Dendritic cell treated with granulocyte-macrophage colony-stimulating factor and Interleukin-4, amounts not matched to agents 40 ng/mL and 50 ng/mL, for 4 days (primary cell): Measurements from ENCODE around the gene CRMP1.
"Not testable (repeated sequence)": the region's sequence is repeated elsewhere in the genome, so short reads cannot be mapped to it uniquely, and the experiment has no call there.

ENCODE experiments used
- H3K27ac Mint-ChIP-seq: one replicate; pipeline ENCODE4 v1.8.0; 2022; ENCODE audit warnings: mild to moderate bottlenecking, mixed read lengths
- H3K27me3 Mint-ChIP-seq: one replicate; pipeline ENCODE4 v1.8.0; 2022; ENCODE audit warnings: mild to moderate bottlenecking, mixed read lengths
- H3K36me3 Mint-ChIP-seq: one replicate; pipeline ENCODE4 v1.8.0; 2022; ENCODE audit warnings: low read depth, mixed read lengths
- H3K4me1 Mint-ChIP-seq: one replicate; pipeline ENCODE4 v1.8.0; 2022; ENCODE audit warnings: low read depth, mixed read lengths
- H3K4me3 Mint-ChIP-seq: one replicate; pipeline ENCODE4 v1.8.0; 2022; ENCODE audit warnings: mild to moderate bottlenecking, moderate library complexity, mixed read lengths
- H3K9me3 Mint-ChIP-seq: one replicate; pipeline ENCODE4 v1.8.0; 2022; ENCODE audit warnings: mixed read lengths
- intact Hi-C: fragments of 100-400 bp; cut with micrococcal nuclease; formaldehyde crosslinking; loops from one replicate; pipeline ENCODE4 v1.15.0; 2022

CRMP1 gene

DNA sequence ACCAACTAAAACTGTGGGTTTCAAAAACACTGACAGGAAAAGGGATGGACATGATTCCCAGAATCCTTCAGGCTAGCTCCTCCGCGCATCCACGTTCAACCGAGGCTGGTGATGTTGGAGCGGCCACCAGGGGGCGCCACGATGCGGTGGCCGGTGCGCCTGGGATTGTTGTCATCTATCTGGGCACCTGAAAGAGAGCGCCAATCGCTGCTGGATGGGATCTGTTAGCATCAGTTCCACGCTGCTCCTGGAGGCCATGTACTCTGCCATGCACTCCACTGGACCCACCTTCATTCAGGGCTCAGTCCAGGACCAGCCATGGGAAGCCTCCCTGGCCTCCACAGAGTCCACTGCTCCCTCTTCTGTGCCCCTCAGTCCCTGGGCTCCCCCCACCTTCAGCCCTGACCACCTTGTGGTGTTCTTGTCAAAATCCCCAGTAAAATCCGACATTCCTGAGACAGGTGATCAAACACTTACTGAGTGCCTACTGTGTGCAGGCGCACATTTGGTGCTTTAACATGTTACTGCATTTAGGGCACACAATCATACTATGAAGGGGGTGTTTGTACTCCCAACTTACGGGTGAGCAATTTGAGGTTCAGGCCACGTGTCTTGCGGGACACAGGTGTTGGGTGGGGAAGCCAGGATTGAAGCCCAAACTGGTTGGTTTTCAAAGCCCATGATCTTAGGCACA lies 71.1 kb downstream of the CRMP1 start:
- Mint-ChIP-seq H3K36me3 (no peaks in the 10 kb centered on the region), H3K4me1 (peaks cover 3% of the 10 kb centered on the region), H3K9me3 (no peaks in the 10 kb centered on the region), H3K4me3 (no peak overlapping the region), H3K27ac (no peak overlapping the region), H3K27me3 (peaks cover 20% of the 10 kb centered on the region)
- intact Hi-C loops, result no loop called here

DNA sequence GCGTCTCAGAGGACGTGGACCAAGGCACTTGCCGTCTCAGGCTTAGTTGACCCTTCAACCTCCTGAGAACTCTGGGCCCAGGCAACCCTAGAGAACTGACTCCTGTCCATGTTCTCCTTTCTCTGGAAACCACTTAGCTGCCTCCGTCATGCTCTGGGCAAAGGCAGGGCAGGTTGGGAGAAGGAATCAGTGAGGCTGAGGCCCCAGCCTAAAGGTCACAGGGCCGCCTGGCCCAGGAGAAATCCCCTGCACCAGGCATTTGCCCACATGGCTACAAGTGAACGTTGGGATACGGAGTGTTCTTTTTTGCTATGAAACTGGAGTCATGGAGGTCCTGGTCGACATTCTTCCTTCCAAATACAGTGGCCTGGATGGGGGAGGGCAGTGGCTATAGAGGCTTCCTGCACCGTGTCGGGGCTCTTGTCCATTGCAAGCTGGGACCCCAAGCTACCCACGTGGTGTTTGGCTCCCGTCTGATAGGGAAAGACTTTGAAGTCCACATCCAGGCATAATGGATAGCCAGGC lies 76.0 kb downstream of the CRMP1 start:
- Mint-ChIP-seq H3K4me1 (no peaks in the 10 kb centered on the region), H3K9me3 (no peaks in the 10 kb centered on the region), H3K27me3 (peaks cover 2% of the 10 kb centered on the region), H3K36me3 (no peaks in the 10 kb centered on the region), H3K4me3 (no peak overlapping the region), H3K27ac (no peak overlapping the region)
- intact Hi-C loops, result no loop called here

DNA sequence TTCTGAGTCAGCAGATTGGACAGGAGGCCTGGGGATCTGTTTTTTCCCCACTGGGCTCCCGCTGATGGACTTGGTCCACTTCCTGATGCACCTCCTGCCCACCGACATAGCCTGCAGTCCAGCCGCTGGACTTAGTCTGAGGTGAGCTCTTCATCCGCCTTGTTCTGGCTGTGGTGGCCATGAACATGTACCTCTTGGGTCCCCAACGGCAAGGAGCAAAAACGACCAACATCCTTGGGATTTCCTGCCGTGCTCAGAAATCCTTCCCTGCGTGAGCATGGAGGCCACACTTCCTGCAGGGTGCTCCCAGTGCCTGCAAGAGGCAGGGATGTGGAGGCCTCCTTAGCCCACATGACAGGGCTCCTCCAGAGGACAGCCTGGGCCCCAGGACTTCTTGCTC lies 76.8 kb downstream of the CRMP1 start:
- Mint-ChIP-seq H3K27ac (no peak overlapping the region), H3K36me3 (no peaks in the 10 kb centered on the region), H3K27me3 (no peaks in the 10 kb centered on the region), H3K4me3 (no peak overlapping the region), H3K9me3 (no peaks in the 10 kb centered on the region), H3K4me1 (no peaks in the 10 kb centered on the region)
- intact Hi-C loops, result no loop called here

DNA sequence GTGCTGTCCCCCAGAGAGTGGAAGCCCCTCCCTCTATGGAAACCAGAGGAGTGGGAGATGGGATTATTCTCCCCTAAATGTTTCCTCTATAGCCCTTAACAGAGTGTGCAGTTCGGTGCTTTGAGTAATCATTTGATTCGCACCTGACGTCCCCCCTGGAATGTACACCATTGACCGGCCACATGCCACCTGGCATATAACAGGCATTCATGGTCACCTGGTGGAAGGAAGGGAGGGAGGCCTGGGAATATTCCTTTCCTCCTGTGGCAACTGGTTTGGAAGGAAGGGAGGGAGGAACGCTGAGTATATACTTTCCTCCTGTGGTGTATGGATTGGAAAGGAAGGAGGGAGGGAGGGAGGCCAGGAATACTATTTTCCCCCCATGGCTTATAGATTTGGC lies 77.2 kb downstream of the CRMP1 start:
- H3K27ac Mint-ChIP-seq, result no peak overlapping the region
- H3K9me3 Mint-ChIP-seq, result no peaks in the 10 kb centered on the region
- no peaks in the 10 kb centered on the region for H3K36me3 Mint-ChIP-seq
- H3K4me1 Mint-ChIP-seq, result no peaks in the 10 kb centered on the region
- H3K27me3 Mint-ChIP-seq, result no peaks in the 10 kb centered on the region
- intact Hi-C loops, result no loop called here
- H3K4me3 Mint-ChIP-seq, result no peak overlapping the region

DNA sequence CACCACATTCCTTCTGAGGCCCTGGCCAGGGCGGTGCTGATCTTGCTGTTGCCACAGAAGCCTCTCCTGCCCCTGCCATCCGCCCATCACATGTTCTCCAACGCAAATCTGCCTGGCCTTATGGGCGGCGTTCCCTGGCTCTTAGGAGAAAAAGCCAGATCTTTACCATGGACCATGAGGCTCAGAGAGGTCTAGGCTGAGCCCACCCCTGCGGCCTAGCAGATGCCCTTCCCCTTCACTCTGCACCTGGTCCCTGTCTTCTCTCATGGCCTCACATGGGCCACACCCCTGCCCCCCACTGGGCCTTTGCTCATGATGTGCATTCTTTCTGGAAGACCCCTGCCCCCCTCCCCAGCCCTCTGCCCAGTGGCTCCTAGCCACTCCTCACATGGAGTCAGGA lies 78.5 kb downstream of the CRMP1 start:
- no peak overlapping the region for H3K27ac Mint-ChIP-seq
- no peaks in the 10 kb centered on the region for H3K4me1 Mint-ChIP-seq
- H3K36me3 Mint-ChIP-seq, result no peaks in the 10 kb centered on the region
- H3K27me3 Mint-ChIP-seq, result no peaks in the 10 kb centered on the region
- intact Hi-C loops, result loop anchor here (5.0 kb wide), 1 partner anchor 1327 kb away; no protein-coding TSS in a partner anchor
- no peak overlapping the region for H3K4me3 Mint-ChIP-seq
- no peaks in the 10 kb centered on the region for H3K9me3 Mint-ChIP-seq

DNA sequence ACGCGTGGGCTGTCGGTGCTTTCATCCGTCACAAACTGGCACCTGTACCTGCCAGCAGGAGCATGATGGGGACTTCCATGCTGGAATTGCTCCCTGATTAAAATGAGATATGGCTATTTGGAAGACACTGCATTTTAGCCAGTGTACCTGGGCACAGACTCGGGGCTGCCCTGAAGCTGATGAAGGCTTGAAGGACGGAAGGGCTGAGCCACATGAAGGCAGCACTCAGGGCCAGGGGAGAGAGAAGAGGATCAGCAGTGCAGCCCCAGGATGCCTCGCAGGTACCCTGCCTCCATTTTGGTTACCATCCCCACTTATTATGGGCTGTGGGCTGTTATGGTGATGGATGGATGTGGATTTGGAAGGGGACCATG lies 79.0 kb downstream of the CRMP1 start:
- no peaks in the 10 kb centered on the region for H3K4me1 Mint-ChIP-seq
- no peak overlapping the region for H3K27ac Mint-ChIP-seq
- no peaks in the 10 kb centered on the region for H3K9me3 Mint-ChIP-seq
- H3K4me3 Mint-ChIP-seq, result no peak overlapping the region
- intact Hi-C loops, result loop anchor here (1.0 to 5.0 kb wide), 3 partner anchors 763 to 1327 kb away; partner anchors contain the start of gene STK32B
- no peaks in the 10 kb centered on the region for H3K36me3 Mint-ChIP-seq
- no peaks in the 10 kb centered on the region for H3K27me3 Mint-ChIP-seq

DNA sequence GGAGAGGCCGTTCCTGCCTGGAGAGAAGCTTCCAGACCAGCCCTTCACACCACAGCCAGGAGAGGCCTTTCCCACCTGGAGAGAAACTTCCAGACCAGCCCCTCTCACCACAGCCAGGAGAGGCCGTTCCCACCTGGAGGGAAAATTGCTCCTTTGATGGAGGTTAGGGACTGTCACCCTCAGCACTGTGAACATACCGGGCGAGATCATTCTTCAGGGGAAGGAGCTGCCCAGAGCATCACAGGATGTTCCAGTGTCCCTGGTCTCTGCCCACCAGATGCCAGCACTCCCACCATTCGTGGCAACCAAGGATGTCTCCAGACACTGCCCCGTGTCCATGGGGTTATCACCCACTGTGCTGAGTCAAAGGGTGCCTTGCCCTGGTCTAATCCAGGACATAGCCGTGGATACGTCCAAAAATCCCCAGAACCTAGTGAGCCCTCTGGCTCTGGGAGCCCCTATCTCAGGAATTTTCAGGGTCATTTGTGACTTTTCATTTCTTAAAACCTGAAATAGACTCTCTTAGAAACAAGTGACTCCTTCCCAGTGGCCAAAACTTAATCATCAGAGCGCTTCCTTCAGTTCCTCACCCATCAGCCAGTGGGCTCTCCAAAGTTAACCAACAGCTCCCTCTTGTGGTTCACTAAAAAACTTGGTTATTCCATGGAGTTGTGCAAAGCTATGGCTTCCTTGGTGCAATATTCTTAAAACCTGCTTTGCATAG lies 80.2 kb downstream of the CRMP1 start:
- H3K27ac Mint-ChIP-seq, result no peak overlapping the region

DNA sequence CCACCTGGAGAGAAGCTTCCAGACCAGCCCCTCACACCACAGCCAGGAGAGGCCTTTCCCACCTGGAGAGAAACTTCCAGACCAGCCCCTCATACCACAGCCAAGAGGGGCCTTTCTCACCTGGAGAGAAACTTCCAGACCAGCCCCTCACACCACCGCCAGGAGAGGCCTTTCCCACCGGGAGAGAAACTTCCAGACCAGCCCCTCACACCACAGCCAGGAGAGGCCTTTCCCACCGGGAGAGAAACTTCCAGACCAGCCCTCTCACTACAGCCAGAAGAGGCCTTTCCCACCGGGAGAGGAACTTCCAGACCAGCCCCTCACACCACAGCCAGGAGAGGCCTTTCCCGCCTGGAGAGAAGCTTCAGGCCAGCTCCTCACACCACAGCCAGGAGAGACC lies 80.8 kb downstream of the CRMP1 start:
- H3K4me3 Mint-ChIP-seq, H3K36me3 Mint-ChIP-seq, H3K9me3 Mint-ChIP-seq, H3K27ac Mint-ChIP-seq, H3K27me3 Mint-ChIP-seq, H3K4me1 Mint-ChIP-seq: not testable (repeated sequence)
- intact Hi-C loops, result loop anchor here (2.0 to 5.0 kb wide), 2 partner anchors 761 to 1325 kb away; partner anchors contain the start of gene STK32B

More for the DNA sequence above, 80.2 kb downstream of the CRMP1 start:
- no peaks in the 10 kb centered on the region for H3K27me3 Mint-ChIP-seq
- H3K4me3 Mint-ChIP-seq, result no peak overlapping the region
- H3K36me3 Mint-ChIP-seq, result no peaks in the 10 kb centered on the region
- intact Hi-C loops, result loop anchor here (1.0 to 5.0 kb wide), 3 partner anchors 762 to 1325 kb away; partner anchors contain the start of gene STK32B
- no peaks in the 10 kb centered on the region for H3K9me3 Mint-ChIP-seq
- no peaks in the 10 kb centered on the region for H3K4me1 Mint-ChIP-seq

DNA sequence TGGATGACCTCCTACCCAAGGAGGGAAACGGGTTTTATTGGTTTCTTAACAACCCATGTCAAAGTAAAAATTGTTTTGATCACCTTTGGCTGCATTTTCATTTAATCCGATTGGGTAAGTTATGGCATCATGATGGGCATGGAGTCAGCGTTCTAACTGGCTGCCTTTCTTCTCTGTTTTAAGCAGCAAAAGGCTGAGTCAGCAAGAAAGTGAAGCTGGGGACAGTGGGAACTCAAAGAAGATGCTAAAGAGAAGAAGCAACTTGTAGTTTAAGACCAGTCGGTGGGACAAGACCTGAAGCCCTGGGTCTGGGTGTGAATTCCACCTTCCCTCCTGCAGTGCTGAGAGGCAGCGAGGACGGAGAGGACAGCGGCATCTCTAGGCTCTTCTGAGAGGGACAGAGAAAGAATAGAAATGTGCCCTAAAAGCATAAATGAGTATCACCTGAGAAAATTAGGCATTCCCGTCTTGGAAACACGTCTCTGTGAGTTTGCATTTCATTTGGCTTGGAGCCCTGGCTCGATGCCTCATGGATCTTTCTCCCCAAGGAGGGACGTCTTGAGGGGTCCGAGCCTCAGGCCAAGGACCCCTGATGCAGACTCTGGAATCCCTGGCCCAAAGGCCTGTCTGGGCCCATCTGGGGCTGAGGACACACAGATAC lies 82.0 kb downstream of the CRMP1 start:
- Mint-ChIP-seq H3K27ac (no peak overlapping the region), H3K27me3 (no peaks in the 10 kb centered on the region), H3K36me3 (no peaks in the 10 kb centered on the region), H3K4me1 (no peaks in the 10 kb centered on the region), H3K4me3 (no peak overlapping the region), H3K9me3 (no peaks in the 10 kb centered on the region)
- intact Hi-C loops, result loop anchor here (5.0 kb wide), 1 partner anchor 1324 kb away; no protein-coding TSS in a partner anchor

DNA sequence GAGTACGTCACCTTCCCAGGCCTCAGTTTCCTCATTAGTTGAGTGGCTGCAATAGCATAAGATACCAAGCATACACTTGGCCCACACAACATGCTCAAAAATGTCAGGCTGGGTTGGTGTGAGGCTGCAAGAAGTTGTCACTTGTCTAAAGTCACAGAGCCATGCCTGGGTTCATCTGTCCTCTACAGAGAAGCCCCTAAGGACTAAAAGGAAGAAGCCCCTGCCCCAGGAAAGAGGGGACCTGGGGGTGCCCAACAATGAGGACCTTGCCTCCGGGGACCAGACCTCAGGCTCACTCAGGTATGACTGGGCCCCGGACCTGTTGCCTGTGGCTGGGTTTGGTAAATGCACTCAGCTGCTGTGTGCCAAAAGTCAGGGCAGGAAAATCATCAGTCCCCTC lies 82.7 kb downstream of the CRMP1 start:
- intact Hi-C loops, result loop anchor here (5.0 kb wide), 1 partner anchor 1323 kb away; no protein-coding TSS in a partner anchor
- no peaks in the 10 kb centered on the region for H3K9me3 Mint-ChIP-seq
- no peaks in the 10 kb centered on the region for H3K27me3 Mint-ChIP-seq
- no peak overlapping the region for H3K4me3 Mint-ChIP-seq
- no peaks in the 10 kb centered on the region for H3K4me1 Mint-ChIP-seq
- H3K27ac Mint-ChIP-seq, result no peak overlapping the region
- H3K36me3 Mint-ChIP-seq, result no peaks in the 10 kb centered on the region

DNA sequence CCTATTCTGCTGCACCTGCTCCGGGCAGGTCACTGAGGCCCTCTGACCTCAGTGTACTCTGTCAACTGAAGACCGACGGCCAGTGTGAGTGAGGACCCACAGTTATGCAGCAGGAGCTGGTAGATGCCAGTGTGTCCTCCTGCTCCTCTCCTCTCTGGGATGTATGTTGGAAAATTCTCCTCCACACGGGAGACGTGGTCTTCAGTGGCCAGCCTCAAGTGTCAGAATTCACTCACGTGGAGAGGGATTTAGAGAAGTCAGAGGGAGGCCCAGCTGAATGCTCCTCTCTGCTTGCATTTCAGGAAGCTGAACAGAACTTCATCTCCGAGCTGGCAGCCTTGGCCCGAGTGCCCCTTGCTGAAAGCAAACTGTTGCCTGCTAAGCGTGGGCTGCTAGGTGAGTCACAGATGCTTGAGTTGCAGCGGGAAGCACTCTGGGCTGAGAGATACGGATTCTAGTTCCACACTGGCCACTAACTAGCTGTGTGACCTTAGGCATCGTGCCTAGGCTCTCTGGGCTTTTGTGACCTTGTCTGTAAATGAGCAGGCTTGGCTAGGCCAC lies 83.6 kb downstream of the CRMP1 start:
- Mint-ChIP-seq H3K4me1 (no peaks in the 10 kb centered on the region), H3K27me3 (no peaks in the 10 kb centered on the region), H3K36me3 (no peaks in the 10 kb centered on the region), H3K4me3 (no peak overlapping the region), H3K9me3 (no peaks in the 10 kb centered on the region), H3K27ac (no peak overlapping the region)
- intact Hi-C loops, result no loop called here

DNA sequence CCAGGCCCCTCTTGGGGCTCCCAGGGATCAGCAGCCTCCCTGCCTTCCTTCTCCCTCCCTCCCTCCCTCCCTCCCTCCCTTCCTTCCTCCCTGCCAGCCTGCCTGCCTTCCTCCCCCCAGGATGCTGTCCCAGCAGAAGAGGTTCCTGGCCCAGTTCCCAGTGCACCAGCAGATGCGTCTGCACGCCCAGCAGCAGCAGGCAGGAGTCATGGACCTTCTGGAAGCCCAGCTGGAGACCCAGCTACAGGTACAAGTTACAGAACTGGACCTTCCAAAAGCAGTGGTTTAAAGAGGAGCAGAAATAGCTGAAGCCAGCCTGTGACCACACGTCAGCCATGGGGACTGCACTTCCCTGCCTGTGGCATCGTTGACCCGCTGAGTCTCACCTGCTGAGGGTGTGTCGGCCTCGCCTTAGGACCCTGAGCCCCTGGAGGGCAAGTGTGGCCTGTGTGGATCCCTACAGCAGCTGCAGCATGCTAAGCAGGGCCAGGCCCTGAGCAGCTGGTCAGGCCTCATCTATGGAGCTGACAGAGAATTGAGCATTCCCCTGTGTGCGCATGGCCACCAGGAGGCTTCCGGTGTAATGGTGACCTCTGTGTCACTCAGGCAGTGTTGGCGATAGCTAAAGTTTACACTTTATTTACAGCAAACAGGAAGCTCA lies 84.7 kb downstream of the CRMP1 start:
- Mint-ChIP-seq H3K4me3 (no peak overlapping the region), H3K4me1 (no peaks in the 10 kb centered on the region)

DNA sequence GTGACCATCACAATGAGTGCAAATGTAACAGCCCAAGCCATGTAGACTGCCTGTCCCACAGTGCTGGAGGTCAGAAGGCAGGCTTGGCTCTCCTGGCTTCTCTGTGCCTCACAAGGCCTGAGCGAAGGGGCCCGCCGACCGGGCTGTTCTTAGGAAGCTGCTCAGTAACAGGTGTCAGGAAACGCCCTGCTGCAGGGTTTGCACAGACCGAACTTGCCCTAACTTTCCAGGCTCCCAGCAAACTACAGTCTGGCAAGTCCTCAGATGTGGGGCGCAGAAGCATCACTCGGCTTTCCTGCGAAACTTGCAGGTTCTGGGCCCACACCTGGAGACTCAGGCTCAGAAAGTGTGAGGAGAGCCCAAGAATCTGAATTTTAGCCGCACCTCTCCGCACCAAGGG lies 87.6 kb downstream of the CRMP1 start:
- Mint-ChIP-seq H3K27me3 (no peaks in the 10 kb centered on the region), H3K27ac (no peak overlapping the region), H3K4me3 (no peak overlapping the region), H3K4me1 (no peaks in the 10 kb centered on the region), H3K9me3 (no peaks in the 10 kb centered on the region), H3K36me3 (no peaks in the 10 kb centered on the region)
- intact Hi-C loops, result no loop called here

More for the DNA sequence above, 84.7 kb downstream of the CRMP1 start:
- intact Hi-C loops, result no loop called here
- no peaks in the 10 kb centered on the region for H3K36me3 Mint-ChIP-seq
- no peak overlapping the region for H3K27ac Mint-ChIP-seq
- no peaks in the 10 kb centered on the region for H3K27me3 Mint-ChIP-seq
- no peaks in the 10 kb centered on the region for H3K9me3 Mint-ChIP-seq
